ENCODE measurements around the gene DCAF6.

- TF ChIP-seq, protein P1, sequence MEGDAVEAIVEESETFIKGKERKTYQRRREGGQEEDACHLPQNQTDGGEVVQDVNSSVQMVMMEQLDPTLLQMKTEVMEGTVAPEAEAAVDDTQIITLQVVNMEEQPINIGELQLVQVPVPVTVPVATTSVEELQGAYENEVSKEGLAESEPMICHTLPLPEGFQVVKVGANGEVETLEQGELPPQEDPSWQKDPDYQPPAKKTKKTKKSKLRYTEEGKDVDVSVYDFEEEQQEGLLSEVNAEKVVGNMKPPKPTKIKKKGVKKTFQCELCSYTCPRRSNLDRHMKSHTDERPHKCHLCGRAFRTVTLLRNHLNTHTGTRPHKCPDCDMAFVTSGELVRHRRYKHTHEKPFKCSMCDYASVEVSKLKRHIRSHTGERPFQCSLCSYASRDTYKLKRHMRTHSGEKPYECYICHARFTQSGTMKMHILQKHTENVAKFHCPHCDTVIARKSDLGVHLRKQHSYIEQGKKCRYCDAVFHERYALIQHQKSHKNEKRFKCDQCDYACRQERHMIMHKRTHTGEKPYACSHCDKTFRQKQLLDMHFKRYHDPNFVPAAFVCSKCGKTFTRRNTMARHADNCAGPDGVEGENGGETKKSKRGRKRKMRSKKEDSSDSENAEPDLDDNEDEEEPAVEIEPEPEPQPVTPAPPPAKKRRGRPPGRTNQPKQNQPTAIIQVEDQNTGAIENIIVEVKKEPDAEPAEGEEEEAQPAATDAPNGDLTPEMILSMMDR (IDR thresholded peaks at IDR 0.05): no peak
- no peak for TF ChIP-seq POLR2A (IDR thresholded peaks at IDR 0.05)
Measured at GRCh38 chr1:168050307-168050706, 113.8 kb downstream of the DCAF6 start.

Data from gastroesophageal sphincter (tissue), 3 donors.